ENCODE results near the gene PLCG2. TPM values are rescaled to one million over a fixed set of nuclear protein-coding genes. Genes with fewer than 3 reads are reported as not detected.

PLCG2 gene
- total RNA-seq, 1 experiment from 2014 or later: 574 TPM

GRCh38 chr16:81913222-81913621 is 134.1 kb downstream of the PLCG2 start:
- no peaks in the 10 kb centered on the region for H3K9me2 ChIP-seq (replicated peaks; ENCODE audit: insufficient read depth, low read length)

GRCh38 chr16:81917375-81917774 is 138.3 kb downstream of the PLCG2 start:
- Histone ChIP-seq H3K27ac (ENCODE audit: low read length) (peak overlapping the region; percentile 83), H4K20me1 (ENCODE audit: insufficient read depth, low read depth, low read length) (peaks cover 37% of the 10 kb centered on the region; the same call in 1 of the 2 replicates), H3K79me2 (ENCODE audit: low read length) (peaks cover 29% of the 10 kb centered on the region), H3K9me3 (ENCODE audit: low read length) (no peaks in the 10 kb centered on the region), H3K9me2 (replicated peaks; ENCODE audit: insufficient read depth, low read length) (no peaks in the 10 kb centered on the region), H3K9ac (ENCODE audit: low read length) (no peak overlapping the region), H3K4me2 (ENCODE audit: low read depth, low read length, poor library complexity, severe bottlenecking) (peak overlapping the region; percentile 14), H3K36me3 (ENCODE audit: insufficient read depth, low read length) (peaks cover 88% of the 10 kb centered on the region), H2AFZ (ENCODE audit: low read length) (no peak overlapping the region), H3K4me3 (ENCODE audit: low read length) (no peak overlapping the region), H3K4me1 (ENCODE audit: low read length) (peaks cover 58% of the 10 kb centered on the region), H3K27me3 (ENCODE audit: low read length) (no peaks in the 10 kb centered on the region)
- peak; percentile 68 for DNase-seq

More at GRCh38 chr16:81913222-81913621, 134.1 kb downstream of the PLCG2 start:
- Histone ChIP-seq H4K20me1 (ENCODE audit: insufficient read depth, low read depth, low read length) (peaks cover 22% of the 10 kb centered on the region), H3K36me3 (ENCODE audit: insufficient read depth, low read length) (peaks cover 79% of the 10 kb centered on the region), H3K9me3 (ENCODE audit: low read length) (no peaks in the 10 kb centered on the region), H2AFZ (ENCODE audit: low read length) (no peak overlapping the region), H3K27ac (ENCODE audit: low read length) (no peak overlapping the region), H3K27me3 (ENCODE audit: low read length) (no peaks in the 10 kb centered on the region), H3K9ac (ENCODE audit: low read length) (no peak overlapping the region), H3K4me3 (ENCODE audit: low read length) (no peak overlapping the region), H3K79me2 (ENCODE audit: low read length) (peaks cover 27% of the 10 kb centered on the region), H3K4me2 (ENCODE audit: low read depth, low read length, poor library complexity, severe bottlenecking) (no peak overlapping the region), H3K4me1 (ENCODE audit: low read length) (peaks cover 66% of the 10 kb centered on the region)
- no peak for DNase-seq

DNA sequence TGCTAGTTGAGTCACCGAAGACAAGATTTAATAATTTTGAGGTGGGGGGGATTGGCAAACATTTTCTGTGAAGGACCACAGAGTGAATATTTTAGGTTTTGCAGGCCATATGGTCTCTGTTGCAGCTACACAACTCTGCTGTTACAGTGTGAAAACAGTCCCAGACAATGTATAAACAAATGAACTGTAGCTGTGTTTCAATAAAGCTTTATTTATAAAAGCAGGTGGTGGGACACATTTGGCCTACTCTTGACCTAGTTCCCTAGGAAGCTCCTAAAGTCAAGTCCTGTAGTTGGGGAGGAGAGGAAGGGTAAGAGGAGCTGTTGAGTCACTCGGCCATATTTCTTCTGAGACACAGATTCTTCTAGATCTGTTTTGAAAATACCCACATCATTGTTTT is 139.8 kb downstream of the PLCG2 start:
- H3K4me2 ChIP-seq (ENCODE audit: low read depth, low read length, poor library complexity, severe bottlenecking): no peak overlapping the region
- H3K9me2 ChIP-seq (replicated peaks; ENCODE audit: insufficient read depth, low read length): no peaks in the 10 kb centered on the region
- no peaks in the 10 kb centered on the region for H3K9me3 ChIP-seq (ENCODE audit: low read length)
- H2AFZ ChIP-seq (ENCODE audit: low read length): no peak overlapping the region
- H4K20me1 ChIP-seq (ENCODE audit: insufficient read depth, low read depth, low read length): peaks cover 34% of the 10 kb centered on the region; the same call in 1 of the 2 replicates
- H3K27ac ChIP-seq (ENCODE audit: low read length): peak overlapping the region; percentile 83
- H3K9ac ChIP-seq (ENCODE audit: low read length): no peak overlapping the region
- no peaks in the 10 kb centered on the region for H3K27me3 ChIP-seq (ENCODE audit: low read length)
- peaks cover 43% of the 10 kb centered on the region for H3K4me1 ChIP-seq (ENCODE audit: low read length)
- H3K36me3 ChIP-seq (ENCODE audit: insufficient read depth, low read length): peaks cover 88% of the 10 kb centered on the region
- H3K79me2 ChIP-seq (ENCODE audit: low read length): peaks cover 18% of the 10 kb centered on the region
- no peak for DNase-seq
- no peak overlapping the region for H3K4me3 ChIP-seq (ENCODE audit: low read length)

DNA sequence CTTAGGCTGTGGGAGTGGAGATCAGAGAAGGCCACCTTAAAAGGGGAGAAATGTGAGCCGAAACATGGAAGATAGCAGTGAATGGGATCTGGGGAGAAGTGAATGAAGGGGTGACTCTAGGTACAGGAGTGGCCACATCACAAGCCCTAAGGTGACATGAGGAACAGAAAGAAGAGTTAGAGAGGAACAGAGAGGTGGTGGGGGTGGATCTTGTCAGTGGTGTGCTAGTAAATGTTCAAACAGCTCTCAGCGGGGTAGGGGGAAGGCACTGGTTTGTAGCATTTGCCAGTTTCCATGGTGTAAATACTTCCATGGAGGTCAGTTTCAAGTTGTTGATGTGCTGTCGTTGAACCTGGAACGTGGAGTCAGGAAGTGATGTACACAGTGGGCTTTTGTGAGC is 141.4 kb downstream of the PLCG2 start:
- peaks cover 89% of the 10 kb centered on the region for H3K36me3 ChIP-seq (ENCODE audit: insufficient read depth, low read length)
- no peak overlapping the region for H3K4me2 ChIP-seq (ENCODE audit: low read depth, low read length, poor library complexity, severe bottlenecking)
- H3K9ac ChIP-seq (ENCODE audit: low read length): no peak overlapping the region
- H3K27ac ChIP-seq (ENCODE audit: low read length): 0 out of 2 replicates have a peak overlapping the region, but pooled peaks have one; percentile 9
- H3K4me1 ChIP-seq (ENCODE audit: low read length): peaks cover 27% of the 10 kb centered on the region
- H3K9me3 ChIP-seq (ENCODE audit: low read length): no peaks in the 10 kb centered on the region
- H2AFZ ChIP-seq (ENCODE audit: low read length): no peak overlapping the region
- H3K9me2 ChIP-seq (replicated peaks; ENCODE audit: insufficient read depth, low read length): no peaks in the 10 kb centered on the region
- H3K79me2 ChIP-seq (ENCODE audit: low read length): peaks cover 14% of the 10 kb centered on the region
- no peaks in the 10 kb centered on the region for H3K27me3 ChIP-seq (ENCODE audit: low read length)
- no peak for DNase-seq
- H4K20me1 ChIP-seq (ENCODE audit: insufficient read depth, low read depth, low read length): peaks cover 34% of the 10 kb centered on the region; the same call in 1 of the 2 replicates
- H3K4me3 ChIP-seq (ENCODE audit: low read length): no peak overlapping the region

GRCh38 chr16:81921085-81921814 is 142.2 kb downstream of the PLCG2 start:
- H3K27me3 ChIP-seq (ENCODE audit: low read length): no peaks in the 10 kb centered on the region
- H4K20me1 ChIP-seq (ENCODE audit: insufficient read depth, low read depth, low read length): peaks cover 34% of the 10 kb centered on the region; the same call in 1 of the 2 replicates
- no peak overlapping the region for H3K4me2 ChIP-seq (ENCODE audit: low read depth, low read length, poor library complexity, severe bottlenecking)
- H3K9ac ChIP-seq (ENCODE audit: low read length): no peak overlapping the region
- no peak overlapping the region for H3K27ac ChIP-seq (ENCODE audit: low read length)
- no peak overlapping the region for H2AFZ ChIP-seq (ENCODE audit: low read length)
- H3K36me3 ChIP-seq (ENCODE audit: insufficient read depth, low read length): peaks cover 88% of the 10 kb centered on the region
- no peaks in the 10 kb centered on the region for H3K9me3 ChIP-seq (ENCODE audit: low read length)
- peaks cover 20% of the 10 kb centered on the region for H3K4me1 ChIP-seq (ENCODE audit: low read length)
- no peak overlapping the region for H3K4me3 ChIP-seq (ENCODE audit: low read length)
- peaks cover 14% of the 10 kb centered on the region for H3K79me2 ChIP-seq (ENCODE audit: low read length)
- H3K9me2 ChIP-seq (replicated peaks; ENCODE audit: insufficient read depth, low read length): no peaks in the 10 kb centered on the region
- no peak for DNase-seq

DNA sequence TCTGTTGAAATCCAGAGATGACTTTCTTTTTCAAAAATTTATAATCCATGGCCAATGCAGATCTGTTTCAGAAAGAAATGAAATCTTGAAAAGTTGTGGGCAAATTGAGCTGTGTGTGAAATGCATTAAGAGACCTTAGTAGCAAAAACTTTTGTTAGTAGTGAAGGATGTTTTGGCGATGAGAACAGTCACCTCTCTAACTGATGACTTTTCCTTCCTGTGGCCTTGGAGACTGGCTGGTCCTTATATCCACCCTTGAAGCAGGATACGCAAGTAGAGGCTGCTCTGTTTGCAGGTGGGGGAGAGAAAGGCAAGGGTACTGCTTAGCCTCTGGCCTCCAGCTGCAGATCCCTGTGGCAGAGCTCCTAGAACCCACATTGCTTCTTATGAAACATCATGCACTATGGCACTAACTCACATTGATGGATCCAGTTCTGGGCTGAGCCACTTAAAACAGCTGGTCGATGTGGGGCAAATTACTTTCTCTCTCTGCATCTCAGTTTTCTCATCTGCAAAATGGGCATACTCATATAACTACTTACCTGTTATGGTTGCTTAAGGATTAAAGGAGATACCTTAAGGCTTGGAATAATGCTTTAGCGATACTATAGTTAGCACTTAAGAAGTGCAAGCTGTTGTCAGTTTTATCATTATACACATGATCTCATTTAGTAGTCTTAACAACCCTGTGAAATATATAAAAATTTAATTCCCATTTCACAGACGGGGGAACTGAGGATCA is 142.9 kb downstream of the PLCG2 start:
- no peak overlapping the region for H3K4me3 ChIP-seq (ENCODE audit: low read length)
- H3K36me3 ChIP-seq (ENCODE audit: insufficient read depth, low read length): peaks cover 87% of the 10 kb centered on the region
- peaks cover 14% of the 10 kb centered on the region; the same call in 1 of the 2 replicates for H3K79me2 ChIP-seq (ENCODE audit: low read length)
- no peak overlapping the region for H3K4me2 ChIP-seq (ENCODE audit: low read depth, low read length, poor library complexity, severe bottlenecking)
- H3K4me1 ChIP-seq (ENCODE audit: low read length): peaks cover 13% of the 10 kb centered on the region
- DNase-seq: no peak
- peaks cover 30% of the 10 kb centered on the region; the same call in 1 of the 2 replicates for H4K20me1 ChIP-seq (ENCODE audit: insufficient read depth, low read depth, low read length)
- no peaks in the 10 kb centered on the region for H3K9me2 ChIP-seq (replicated peaks; ENCODE audit: insufficient read depth, low read length)
- no peak overlapping the region for H3K27ac ChIP-seq (ENCODE audit: low read length)
- H3K9ac ChIP-seq (ENCODE audit: low read length): no peak overlapping the region
- H3K9me3 ChIP-seq (ENCODE audit: low read length): no peaks in the 10 kb centered on the region
- no peak overlapping the region for H2AFZ ChIP-seq (ENCODE audit: low read length)
- no peaks in the 10 kb centered on the region for H3K27me3 ChIP-seq (ENCODE audit: low read length)

DNA sequence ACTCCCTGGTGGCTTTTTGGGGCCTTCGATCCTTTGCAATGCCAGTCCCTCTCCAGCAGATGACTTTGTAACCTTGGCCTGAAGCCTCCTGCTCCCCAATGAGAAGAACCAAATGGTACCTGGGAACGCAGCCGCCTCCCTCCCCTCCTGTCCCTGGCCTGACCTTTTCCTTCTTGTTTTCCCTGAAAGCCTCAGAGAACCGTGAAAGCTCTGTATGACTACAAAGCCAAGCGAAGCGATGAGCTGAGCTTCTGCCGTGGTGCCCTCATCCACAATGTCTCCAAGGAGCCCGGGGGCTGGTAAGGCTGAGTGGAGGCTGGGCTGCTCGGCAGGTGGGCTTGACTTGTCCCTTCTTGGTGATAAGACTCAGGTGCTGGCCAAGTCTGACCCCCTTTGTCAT is 144.2 kb downstream of the PLCG2 start:
- peaks cover 30% of the 10 kb centered on the region; the same call in 1 of the 2 replicates for H4K20me1 ChIP-seq (ENCODE audit: insufficient read depth, low read depth, low read length)
- H3K9me2 ChIP-seq (replicated peaks; ENCODE audit: insufficient read depth, low read length): no peaks in the 10 kb centered on the region
- no peak overlapping the region for H3K4me2 ChIP-seq (ENCODE audit: low read depth, low read length, poor library complexity, severe bottlenecking)
- H3K27ac ChIP-seq (ENCODE audit: low read length): no peak overlapping the region
- H3K4me1 ChIP-seq (ENCODE audit: low read length): peaks cover 3% of the 10 kb centered on the region; the same call in 1 of the 2 replicates
- H2AFZ ChIP-seq (ENCODE audit: low read length): no peak overlapping the region
- no peak overlapping the region for H3K9ac ChIP-seq (ENCODE audit: low read length)
- peaks cover 94% of the 10 kb centered on the region for H3K36me3 ChIP-seq (ENCODE audit: insufficient read depth, low read length)
- no peak overlapping the region for H3K4me3 ChIP-seq (ENCODE audit: low read length)
- H3K9me3 ChIP-seq (ENCODE audit: low read length): no peaks in the 10 kb centered on the region
- H3K27me3 ChIP-seq (ENCODE audit: low read length): no peaks in the 10 kb centered on the region
- no peak for DNase-seq
- peaks cover 14% of the 10 kb centered on the region; the same call in 1 of the 2 replicates for H3K79me2 ChIP-seq (ENCODE audit: low read length)

GRCh38 chr16:81925016-81925415 is 145.9 kb downstream of the PLCG2 start:
- Histone ChIP-seq H2AFZ (ENCODE audit: low read length) (no peak overlapping the region), H3K9me3 (ENCODE audit: low read length) (no peaks in the 10 kb centered on the region), H3K79me2 (ENCODE audit: low read length) (no peaks in the 10 kb centered on the region; the same call in 1 of the 2 replicates), H3K4me3 (ENCODE audit: low read length) (no peak overlapping the region), H4K20me1 (ENCODE audit: insufficient read depth, low read depth, low read length) (peaks cover 15% of the 10 kb centered on the region; the same call in 1 of the 2 replicates), H3K36me3 (ENCODE audit: insufficient read depth, low read length) (peaks cover 92% of the 10 kb centered on the region), H3K27ac (ENCODE audit: low read length) (no peak overlapping the region), H3K9me2 (replicated peaks; ENCODE audit: insufficient read depth, low read length) (no peaks in the 10 kb centered on the region), H3K4me1 (ENCODE audit: low read length) (no peaks in the 10 kb centered on the region), H3K27me3 (ENCODE audit: low read length) (no peaks in the 10 kb centered on the region), H3K4me2 (ENCODE audit: low read depth, low read length, poor library complexity, severe bottlenecking) (no peak overlapping the region), H3K9ac (ENCODE audit: low read length) (no peak overlapping the region)
- no peak for DNase-seq
